ENCODE data around the gene MAST4.

MAST4 gene

GRCh38 chr5:66960369-66961137 lies 364.4 kb downstream of the MAST4 start:
- DNase-seq (ENCODE audit: low read depth): no peak

GRCh38 chr5:66963559-66963971 lies 367.4 kb downstream of the MAST4 start:
- DNase-seq (ENCODE audit: low read depth): no peak

GRCh38 chr5:66966439-66966838 lies 370.2 kb downstream of the MAST4 start:
- no peak for DNase-seq (ENCODE audit: low read depth)

- no peak for DNase-seq (ENCODE audit: low read depth)
Measured at GRCh38 chr5:66967102-66967501, 370.9 kb downstream of the MAST4 start.

GRCh38 chr5:66967826-66968262 lies 371.7 kb downstream of the MAST4 start:
- DNase-seq (ENCODE audit: low read depth): no peak

- no peak for DNase-seq (ENCODE audit: low read depth)
Measured at GRCh38 chr5:66969484-66969883, 373.3 kb downstream of the MAST4 start.

GRCh38 chr5:66969963-66970362 lies 373.8 kb downstream of the MAST4 start:
- DNase-seq (ENCODE audit: low read depth): no peak

- no peak for DNase-seq (ENCODE audit: low read depth)
Measured at GRCh38 chr5:66972004-66972403, 375.8 kb downstream of the MAST4 start.

GRCh38 chr5:66974256-66974655 lies 378.1 kb downstream of the MAST4 start:
- DNase-seq (ENCODE audit: low read depth): no peak

GRCh38 chr5:66976108-66976507 lies 379.9 kb downstream of the MAST4 start:
- DNase-seq (ENCODE audit: low read depth): no peak

GRCh38 chr5:66979738-66980137 lies 383.5 kb downstream of the MAST4 start:
- DNase-seq (ENCODE audit: low read depth): no peak

- no peak for DNase-seq (ENCODE audit: low read depth)
Measured at GRCh38 chr5:66981266-66982055, 385.3 kb downstream of the MAST4 start.

GRCh38 chr5:66982056-66982387 lies 385.8 kb downstream of the MAST4 start:
- no peak for DNase-seq (ENCODE audit: low read depth)

GRCh38 chr5:66982470-66982869 lies 386.3 kb downstream of the MAST4 start:
- no peak for DNase-seq (ENCODE audit: low read depth)

GRCh38 chr5:66985417-66985816 lies 389.2 kb downstream of the MAST4 start:
- no peak for DNase-seq (ENCODE audit: low read depth)

- DNase-seq (ENCODE audit: low read depth): no peak
Measured at GRCh38 chr5:66986009-66986408, 389.8 kb downstream of the MAST4 start.

GRCh38 chr5:66986534-66986933 lies 390.3 kb downstream of the MAST4 start:
- DNase-seq (ENCODE audit: low read depth): no peak

GRCh38 chr5:66987126-66987525 lies 390.9 kb downstream of the MAST4 start:
- no peak for DNase-seq (ENCODE audit: low read depth)

GRCh38 chr5:66987540-66987939 lies 391.3 kb downstream of the MAST4 start:
- DNase-seq (ENCODE audit: low read depth): no peak

- no peak for DNase-seq (ENCODE audit: low read depth)
Measured at GRCh38 chr5:66987949-66988838, 392.0 kb downstream of the MAST4 start.

- peak; percentile 15 for DNase-seq (ENCODE audit: low read depth)
Measured at GRCh38 chr5:66989286-66989685, 393.1 kb downstream of the MAST4 start.

- DNase-seq (ENCODE audit: low read depth): no peak
Measured at GRCh38 chr5:66989781-66990180, 393.6 kb downstream of the MAST4 start.
